Nephron (organoid): Measurements from ENCODE around the gene ALKAL2.

Experiments used
- H3K27ac Mint-ChIP-seq, 3 experiments: 2 replicates each; pipeline ENCODE4 v1.8.0; 2020; ENCODE audit warnings: mixed read lengths in 3 of 3, mild to moderate bottlenecking in 2 of 3, moderate library complexity in 1 of 3
- H3K27me3 Mint-ChIP-seq: 2 replicates; pipeline ENCODE4 v1.8.0; 2021; ENCODE audit warnings: low read depth, mild to moderate bottlenecking, moderate library complexity, mixed read lengths
- H3K36me3 Mint-ChIP-seq: 2 replicates; pipeline ENCODE4 v1.8.0; 2020; ENCODE audit warnings: low read depth, mixed read lengths
- H3K4me1 Mint-ChIP-seq: 2 replicates; pipeline ENCODE4 v1.8.0; 2020; ENCODE audit warnings: mixed read lengths
- H3K4me3 Mint-ChIP-seq, 3 experiments: 2 replicates each; pipeline ENCODE4 v1.8.0; 2020; ENCODE audit warnings: mild to moderate bottlenecking in 3 of 3, mixed read lengths in 3 of 3, moderate library complexity in 2 of 3
- H3K9me3 Mint-ChIP-seq: 2 replicates; pipeline ENCODE4 v1.8.0; 2020; ENCODE audit warnings: mixed read lengths
- TF ChIP-seq, protein P1 (sequence below), 3 experiments: fragments of 200-600 bp; sonication (generic); IDR thresholded peaks; one replicate each; pipeline ENCODE4 v1.5.0; 2021; ENCODE audit warnings: antibody characterized with exemption in 3 of 3; ENCODE audit not compliant: unreplicated experiment in 3 of 3

ALKAL2 gene

DNA sequence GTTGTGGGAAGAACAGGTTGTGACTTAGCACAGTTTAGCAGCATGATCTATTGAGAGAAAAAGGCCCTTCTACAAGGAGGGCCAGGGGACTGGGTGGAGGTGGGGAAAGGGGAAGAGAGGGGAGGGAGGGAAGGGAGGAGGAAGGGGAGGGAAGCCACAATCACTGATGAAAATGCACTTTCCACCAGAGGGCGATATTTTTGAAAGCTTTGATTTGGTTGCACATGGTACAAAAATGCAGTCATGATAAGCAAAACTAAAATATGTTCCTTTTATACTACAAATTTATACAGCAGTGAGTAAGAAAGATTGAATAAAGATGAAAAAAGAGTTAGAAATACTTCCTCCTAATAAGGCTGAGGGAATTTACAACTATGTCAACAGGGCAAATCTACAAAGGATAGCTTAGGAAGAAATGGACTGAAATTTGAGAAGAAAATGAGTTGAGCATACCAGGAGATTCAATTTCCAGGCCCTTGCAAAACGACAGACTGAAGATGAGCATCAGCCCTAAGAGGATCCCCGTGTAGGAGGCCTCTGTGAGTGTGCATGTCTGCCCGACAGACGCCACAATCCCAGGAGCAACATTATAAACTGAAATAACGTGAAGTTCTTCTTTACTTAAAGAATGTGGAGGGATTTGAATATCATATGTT, 41.3 kb downstream of the ALKAL2 start:
- H3K4me1 Mint-ChIP-seq: peaks cover 9% of the 10 kb centered on the region
- TF ChIP-seq, protein P1, sequence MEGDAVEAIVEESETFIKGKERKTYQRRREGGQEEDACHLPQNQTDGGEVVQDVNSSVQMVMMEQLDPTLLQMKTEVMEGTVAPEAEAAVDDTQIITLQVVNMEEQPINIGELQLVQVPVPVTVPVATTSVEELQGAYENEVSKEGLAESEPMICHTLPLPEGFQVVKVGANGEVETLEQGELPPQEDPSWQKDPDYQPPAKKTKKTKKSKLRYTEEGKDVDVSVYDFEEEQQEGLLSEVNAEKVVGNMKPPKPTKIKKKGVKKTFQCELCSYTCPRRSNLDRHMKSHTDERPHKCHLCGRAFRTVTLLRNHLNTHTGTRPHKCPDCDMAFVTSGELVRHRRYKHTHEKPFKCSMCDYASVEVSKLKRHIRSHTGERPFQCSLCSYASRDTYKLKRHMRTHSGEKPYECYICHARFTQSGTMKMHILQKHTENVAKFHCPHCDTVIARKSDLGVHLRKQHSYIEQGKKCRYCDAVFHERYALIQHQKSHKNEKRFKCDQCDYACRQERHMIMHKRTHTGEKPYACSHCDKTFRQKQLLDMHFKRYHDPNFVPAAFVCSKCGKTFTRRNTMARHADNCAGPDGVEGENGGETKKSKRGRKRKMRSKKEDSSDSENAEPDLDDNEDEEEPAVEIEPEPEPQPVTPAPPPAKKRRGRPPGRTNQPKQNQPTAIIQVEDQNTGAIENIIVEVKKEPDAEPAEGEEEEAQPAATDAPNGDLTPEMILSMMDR (IDR thresholded peaks at IDR 0.05; ENCODE audit: unreplicated experiment in 3 of 3): peak; percentile 35 to 61 (median 44)
- peak overlapping the region; percentile 47 to 52 (median 47) for H3K27ac Mint-ChIP-seq
- H3K36me3 Mint-ChIP-seq: peaks cover 59% of the 10 kb centered on the region
- H3K4me3 Mint-ChIP-seq: no peak overlapping the region
- peaks cover 13% of the 10 kb centered on the region for H3K9me3 Mint-ChIP-seq
- no peaks in the 10 kb centered on the region for H3K27me3 Mint-ChIP-seq

DNA sequence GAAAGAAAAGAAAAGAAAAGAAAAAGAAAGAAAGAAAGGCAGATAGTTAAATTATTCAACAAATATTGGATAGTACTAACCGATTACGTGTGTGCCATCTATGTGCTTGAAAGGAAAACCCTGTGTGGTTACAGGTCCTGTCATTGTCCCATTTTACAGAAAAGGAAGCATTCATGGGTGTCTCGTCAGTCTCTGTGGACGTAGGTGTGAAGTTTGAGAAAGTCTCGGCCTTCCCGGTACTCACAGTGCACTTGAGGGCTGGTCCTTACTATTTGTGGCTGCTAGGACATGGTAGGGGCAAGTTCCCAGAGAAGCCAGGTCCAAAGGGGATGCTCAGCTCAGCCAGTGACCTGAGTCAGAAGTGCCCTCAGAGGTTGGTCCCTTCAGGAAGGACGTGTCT, 43.3 kb downstream of the ALKAL2 start:
- peaks cover 72% of the 10 kb centered on the region for H3K36me3 Mint-ChIP-seq
- peaks cover 9% of the 10 kb centered on the region for H3K4me1 Mint-ChIP-seq
- TF ChIP-seq, protein P1 (IDR thresholded peaks at IDR 0.05; ENCODE audit: unreplicated experiment in 3 of 3): no peak
- no peak overlapping the region for H3K27ac Mint-ChIP-seq
- H3K9me3 Mint-ChIP-seq: peaks cover 21% of the 10 kb centered on the region
- H3K27me3 Mint-ChIP-seq: no peaks in the 10 kb centered on the region
- no peak overlapping the region for H3K4me3 Mint-ChIP-seq

DNA sequence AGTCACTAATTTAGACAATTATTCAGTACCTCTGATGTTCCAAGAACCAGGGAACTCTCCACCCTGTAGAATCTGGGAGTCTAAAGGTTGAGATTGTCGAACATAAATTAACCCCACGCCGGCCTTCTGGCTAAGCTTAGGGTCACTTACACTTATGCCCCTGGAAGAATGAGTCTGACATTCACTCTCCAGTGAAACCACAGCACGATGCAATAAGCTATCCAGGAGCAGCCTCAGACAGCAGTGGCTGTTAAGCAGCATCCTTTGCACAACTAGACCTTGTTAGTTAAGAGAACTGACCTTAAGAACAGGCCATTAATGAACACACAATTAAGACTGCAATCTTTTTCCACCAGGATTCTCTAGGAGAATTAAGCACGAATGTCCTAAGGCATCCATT, 49.0 kb downstream of the ALKAL2 start:
- peak overlapping the region; percentile 84 to 92 (median 88) for H3K27ac Mint-ChIP-seq
- peaks cover 49% of the 10 kb centered on the region for H3K36me3 Mint-ChIP-seq
- no peaks in the 10 kb centered on the region for H3K27me3 Mint-ChIP-seq
- no peak overlapping the region for H3K4me3 Mint-ChIP-seq
- peaks cover 21% of the 10 kb centered on the region for H3K9me3 Mint-ChIP-seq
- TF ChIP-seq, protein P1 (IDR thresholded peaks at IDR 0.05; ENCODE audit: unreplicated experiment in 3 of 3): no peak
- peaks cover 21% of the 10 kb centered on the region for H3K4me1 Mint-ChIP-seq

DNA sequence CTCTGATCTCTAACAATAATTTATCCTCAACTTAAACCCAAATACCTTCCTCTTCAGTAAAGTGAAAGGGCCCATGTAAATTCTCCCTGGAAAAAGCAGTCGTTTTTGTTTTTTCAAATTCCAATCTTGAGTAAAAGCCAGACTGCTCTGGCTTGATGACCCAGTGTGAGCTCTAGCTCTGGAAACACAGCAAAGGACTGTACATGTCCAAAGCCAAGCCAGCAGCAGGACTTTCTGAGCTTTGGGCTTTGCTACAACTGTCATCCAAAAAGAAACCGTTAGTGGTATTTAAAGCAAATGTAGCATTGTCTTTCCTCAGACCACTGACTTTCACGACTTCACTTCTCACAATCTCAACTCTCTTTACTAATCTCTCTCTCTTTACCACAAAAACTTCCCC, 49.5 kb downstream of the ALKAL2 start:
- TF ChIP-seq, protein P1 (IDR thresholded peaks at IDR 0.05; ENCODE audit: unreplicated experiment in 3 of 3): no peak

DNA sequence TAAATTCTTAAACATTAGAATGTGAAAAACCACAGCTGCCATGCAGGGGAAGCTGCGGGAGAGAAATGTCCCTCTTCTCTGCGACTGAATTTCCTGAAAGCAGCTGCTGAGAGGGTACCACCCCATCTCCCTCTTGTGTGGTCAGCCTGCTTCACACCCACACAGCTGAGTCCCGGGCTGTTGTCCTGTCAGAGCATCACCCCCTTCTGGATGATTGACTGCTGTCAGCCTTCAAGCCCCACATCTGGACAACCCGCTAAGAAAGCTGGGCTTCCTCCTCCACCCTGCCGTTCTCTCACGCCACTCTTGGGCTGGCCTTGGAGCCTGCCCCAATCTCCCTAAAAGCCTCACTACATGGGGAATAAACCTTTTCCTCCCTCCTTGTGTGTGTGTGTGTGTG, 50.0 kb downstream of the ALKAL2 start:
- H3K27ac Mint-ChIP-seq: peak overlapping the region; percentile 84 to 92 (median 88)
- no peaks in the 10 kb centered on the region for H3K27me3 Mint-ChIP-seq
- TF ChIP-seq, protein P1 (IDR thresholded peaks at IDR 0.05; ENCODE audit: unreplicated experiment in 3 of 3): no peak
- peaks cover 43% of the 10 kb centered on the region for H3K36me3 Mint-ChIP-seq
- H3K9me3 Mint-ChIP-seq: peaks cover 12% of the 10 kb centered on the region
- peaks cover 31% of the 10 kb centered on the region for H3K4me1 Mint-ChIP-seq
- peak overlapping the region in 1 of 3 experiments; percentile 2 for H3K4me3 Mint-ChIP-seq

More for the DNA sequence above, 49.5 kb downstream of the ALKAL2 start:
- Mint-ChIP-seq H3K4me1 (peaks cover 25% of the 10 kb centered on the region), H3K27ac (peak overlapping the region; percentile 84 to 92 (median 88)), H3K4me3 (peak overlapping the region in 1 of 3 experiments; percentile 2), H3K36me3 (peaks cover 45% of the 10 kb centered on the region), H3K9me3 (peaks cover 17% of the 10 kb centered on the region), H3K27me3 (no peaks in the 10 kb centered on the region)

DNA sequence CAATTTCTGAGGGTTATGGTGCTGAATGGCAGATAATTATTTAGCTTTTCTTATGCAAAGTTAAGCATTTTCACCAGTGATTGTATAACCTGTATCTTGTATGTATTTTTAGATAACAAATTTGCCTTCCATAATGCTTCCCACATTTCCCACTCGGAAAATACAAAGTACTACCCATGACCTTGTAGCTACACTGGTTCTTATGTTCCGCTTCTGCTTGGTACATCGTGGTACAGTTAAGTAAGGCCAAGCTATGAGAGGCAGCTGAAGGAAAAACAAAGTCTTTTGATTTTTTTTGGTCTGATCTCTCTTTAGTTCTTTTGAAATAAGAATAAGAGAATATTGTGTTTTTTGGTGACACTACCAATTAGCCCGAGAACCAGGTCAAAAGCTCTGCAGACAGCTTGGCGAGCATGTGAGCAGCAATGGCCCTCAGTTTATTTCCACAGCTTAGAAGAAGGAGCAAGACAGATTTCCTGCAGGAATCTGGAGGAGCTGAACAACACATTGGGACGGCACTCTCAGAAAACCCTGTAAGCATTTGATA, 50.8 kb downstream of the ALKAL2 start:
- Mint-ChIP-seq H3K4me3 (no peak overlapping the region), H3K27ac (peak overlapping the region; percentile 42 to 80 (median 72)), H3K9me3 (peaks cover 8% of the 10 kb centered on the region), H3K36me3 (peaks cover 38% of the 10 kb centered on the region), H3K4me1 (peaks cover 31% of the 10 kb centered on the region), H3K27me3 (no peaks in the 10 kb centered on the region)
- TF ChIP-seq, protein P1 (IDR thresholded peaks at IDR 0.05; ENCODE audit: unreplicated experiment in 3 of 3): no peak
